Stimulated activated CD8-positive, alpha-beta memory T cell treated with anti-CD3 and anti-CD28 coated beads, Interleukin-4, amount 100 ng/mL, for 24 hours (primary cell): ENCODE data around the gene FAM9B.

Experiments used
- DNase-seq: peaks from one replicate; pipeline ENCODE4 v3.0.0-alpha.2; 2020; ENCODE audit warnings: low read depth

FAM9B gene

GRCh38 chrX:8980756-8981155 lies 53.2 kb downstream of the FAM9B start:
- no peak for DNase-seq
